Endodermal cell (in vitro differentiated cells): ENCODE measurements around the gene TCF4. TPM values are rescaled to one million over a fixed set of nuclear protein-coding genes. Genes with fewer than 3 reads are reported as not detected.

Experiments
- DNase-seq: peaks from one replicate; pipeline ENCODE4 v3.0.0-alpha.2; 2017
- H3K27ac ChIP-seq: 2 replicates; pipeline ENCODE4 v1.5.1; 2013; ENCODE audit warnings: mild to moderate bottlenecking, low read depth, low read length, moderate library complexity
- H3K27me3 ChIP-seq: 2 replicates; pipeline ENCODE4 v1.6.1; 2013; ENCODE audit warnings: mild to moderate bottlenecking, low read length, moderate library complexity; ENCODE audit not compliant: insufficient read depth, control insufficient read depth, poor library complexity, severe bottlenecking
- H3K36me3 ChIP-seq: 2 replicates; pipeline ENCODE4 v1.7.0; 2013; ENCODE audit warnings: mild to moderate bottlenecking, low read length, moderate library complexity; ENCODE audit not compliant: control insufficient read depth, insufficient read depth
- H3K4me1 ChIP-seq: one replicate; pipeline ENCODE4 v1.7.0; 2013; ENCODE audit warnings: low read length; ENCODE audit not compliant: control insufficient read depth, insufficient read depth
- H3K4me3 ChIP-seq: 2 replicates; pipeline ENCODE4 v1.5.1; 2013; ENCODE audit warnings: mild to moderate bottlenecking, low read length, moderate library complexity
- H3K9ac ChIP-seq: 2 replicates; pipeline ENCODE4 v1.6.1; 2013; ENCODE audit warnings: mild to moderate bottlenecking, low read length, moderate library complexity; ENCODE audit not compliant: poor library complexity, severe bottlenecking; ENCODE audit errors: extremely low read depth
- H3K9me3 ChIP-seq: 2 replicates; pipeline ENCODE4 v1.6.1; 2013; ENCODE audit warnings: mild to moderate bottlenecking, low read length, moderate library complexity; ENCODE audit not compliant: control insufficient read depth
- H3K27ac Mint-ChIP-seq: 2 replicates; pipeline ENCODE4 v1.8.0; 2020; ENCODE audit warnings: mixed read lengths
- H3K27me3 Mint-ChIP-seq: 2 replicates; pipeline ENCODE4 v1.8.0; 2021; ENCODE audit warnings: mild to moderate bottlenecking, mixed read lengths; ENCODE audit not compliant: insufficient read depth
- H3K36me3 Mint-ChIP-seq: 2 replicates; pipeline ENCODE4 v1.8.0; 2020; ENCODE audit warnings: low read depth, mixed read lengths
- H3K4me1 Mint-ChIP-seq: 2 replicates; pipeline ENCODE4 v1.8.0; 2020; ENCODE audit warnings: mixed read lengths
- H3K4me3 Mint-ChIP-seq: 2 replicates; pipeline ENCODE4 v1.8.0; 2020; ENCODE audit warnings: mild to moderate bottlenecking, moderate library complexity, mixed read lengths
- H3K9me3 Mint-ChIP-seq: 2 replicates; pipeline ENCODE4 v1.8.0; 2020; ENCODE audit warnings: mild to moderate bottlenecking, mixed read lengths
- WGBS, 2 experiments: methylation state at CpG; one replicate each; pipeline versions ENCODE4 v1.1.5 to v1.1.7; 2013; ENCODE audit warnings: missing lambda C conversion rate in 2 of 2, mixed read lengths in 1 of 2; ENCODE audit not compliant: insufficient coverage in 1 of 2, insufficient read length in 1 of 2; 5-methylcytosine and 5-hydroxymethylcytosine counted together
- total RNA-seq, 2 donors: library from RNA; stranded (reverse); fragmentation: NEBNext Ultra II Directional in 1 of 2; extraction: Animal tissue kit (Norgen Biotek cat#: 25700) in 1 of 2; gene quantifications; 2 replicates in 1 of 2; 3 replicates in 1 of 2; pipeline ENCODE4 v1.2.1, GENCODE V29; 2021
- TF ChIP-seq, protein P1 (sequence below): fragments of 200-600 bp; sonication (generic); conservative IDR thresholded peaks from 2 replicates; pipeline ENCODE4 v1.5.0; 2021; ENCODE audit warnings: antibody characterized with exemption, mild to moderate bottlenecking

Gene TCF4
- total RNA-seq, 2 donors from 2014 or later, result 40.4 to 58.5 TPM

DNA sequence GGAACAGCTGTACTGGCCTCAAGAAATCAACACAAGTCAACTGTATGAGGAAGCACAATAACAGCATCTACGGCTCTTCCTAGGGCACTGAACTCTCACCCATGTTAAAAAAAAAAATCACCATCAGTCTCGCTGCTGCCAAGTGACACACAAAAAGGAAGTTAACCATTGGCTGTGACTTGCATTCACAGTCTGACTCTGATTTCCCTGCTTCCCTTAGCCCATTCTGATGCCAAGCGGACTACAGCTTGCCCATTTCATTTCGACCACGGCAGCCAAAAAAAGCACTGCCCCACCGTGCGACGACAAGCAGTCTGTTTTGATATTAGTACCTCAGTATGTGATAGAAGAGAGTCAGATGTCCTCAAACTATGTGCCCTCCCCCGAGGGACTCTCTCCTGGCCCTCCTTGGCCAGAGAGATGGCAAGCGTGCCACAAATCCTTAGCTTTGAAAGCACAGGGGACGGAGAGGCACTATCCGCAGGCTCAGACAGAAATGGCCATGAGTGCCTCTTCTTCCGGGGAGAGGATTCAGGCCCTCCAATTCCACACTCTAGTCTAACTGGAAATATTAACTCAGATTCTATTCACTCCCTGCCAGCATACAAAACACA lies 250.0 kb downstream of the TCF4 start:
- no peaks in the 10 kb centered on the region for H3K36me3 Mint-ChIP-seq
- H3K27ac Mint-ChIP-seq, result peak overlapping the region; percentile 70
- Histone ChIP-seq H3K27me3 (no peaks in the 10 kb centered on the region), H3K9me3 (no peaks in the 10 kb centered on the region), H3K36me3 (no peaks in the 10 kb centered on the region), H3K27ac (no peak overlapping the region), H3K4me1 (no peaks in the 10 kb centered on the region), H3K4me3 (no peak overlapping the region), H3K9ac (no peak overlapping the region)
- peaks cover 10% of the 10 kb centered on the region for H3K4me1 Mint-ChIP-seq
- H3K9me3 Mint-ChIP-seq, result no peaks in the 10 kb centered on the region
- WGBS, 2 experiments, result 87 to 88% methylated on average over 3 to 13 of the region's 13 CpGs
- TF ChIP-seq, protein P1, sequence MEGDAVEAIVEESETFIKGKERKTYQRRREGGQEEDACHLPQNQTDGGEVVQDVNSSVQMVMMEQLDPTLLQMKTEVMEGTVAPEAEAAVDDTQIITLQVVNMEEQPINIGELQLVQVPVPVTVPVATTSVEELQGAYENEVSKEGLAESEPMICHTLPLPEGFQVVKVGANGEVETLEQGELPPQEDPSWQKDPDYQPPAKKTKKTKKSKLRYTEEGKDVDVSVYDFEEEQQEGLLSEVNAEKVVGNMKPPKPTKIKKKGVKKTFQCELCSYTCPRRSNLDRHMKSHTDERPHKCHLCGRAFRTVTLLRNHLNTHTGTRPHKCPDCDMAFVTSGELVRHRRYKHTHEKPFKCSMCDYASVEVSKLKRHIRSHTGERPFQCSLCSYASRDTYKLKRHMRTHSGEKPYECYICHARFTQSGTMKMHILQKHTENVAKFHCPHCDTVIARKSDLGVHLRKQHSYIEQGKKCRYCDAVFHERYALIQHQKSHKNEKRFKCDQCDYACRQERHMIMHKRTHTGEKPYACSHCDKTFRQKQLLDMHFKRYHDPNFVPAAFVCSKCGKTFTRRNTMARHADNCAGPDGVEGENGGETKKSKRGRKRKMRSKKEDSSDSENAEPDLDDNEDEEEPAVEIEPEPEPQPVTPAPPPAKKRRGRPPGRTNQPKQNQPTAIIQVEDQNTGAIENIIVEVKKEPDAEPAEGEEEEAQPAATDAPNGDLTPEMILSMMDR, result no peak
- no peak for DNase-seq
- no peaks in the 10 kb centered on the region for H3K27me3 Mint-ChIP-seq
- H3K4me3 Mint-ChIP-seq, result no peak overlapping the region

DNA sequence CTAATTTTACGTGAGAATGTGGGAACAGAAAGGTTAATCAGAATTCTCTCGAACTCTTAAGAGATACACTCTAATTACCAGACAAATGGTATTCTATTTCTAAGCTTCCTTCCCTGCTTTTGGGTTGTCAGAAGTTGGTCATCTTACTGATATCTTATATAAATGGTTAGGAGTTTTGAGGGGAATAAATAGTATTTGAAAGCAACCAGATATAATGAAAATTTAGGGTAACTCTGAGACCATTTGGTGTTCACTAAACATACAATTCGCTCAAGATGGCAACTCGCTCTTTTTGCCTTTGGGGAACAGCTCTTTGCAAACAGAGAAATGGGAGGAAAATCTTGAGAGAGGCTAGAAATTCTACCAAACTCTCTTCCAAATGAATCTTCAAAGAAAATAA lies 250.9 kb downstream of the TCF4 start:
- Histone ChIP-seq H3K9me3 (no peaks in the 10 kb centered on the region), H3K4me1 (no peaks in the 10 kb centered on the region), H3K4me3 (no peak overlapping the region), H3K27ac (no peak overlapping the region), H3K9ac (no peak overlapping the region), H3K36me3 (no peaks in the 10 kb centered on the region), H3K27me3 (no peaks in the 10 kb centered on the region)
- Mint-ChIP-seq H3K4me1 (peaks cover 10% of the 10 kb centered on the region), H3K36me3 (no peaks in the 10 kb centered on the region), H3K9me3 (no peaks in the 10 kb centered on the region), H3K27me3 (no peaks in the 10 kb centered on the region), H3K27ac (no peak overlapping the region), H3K4me3 (no peak overlapping the region)
- 89 to 97% methylated on average over 2 to 4 of the region's 4 CpGs for WGBS, 2 experiments
- TF ChIP-seq, protein P1, result no peak
- no peak for DNase-seq

DNA sequence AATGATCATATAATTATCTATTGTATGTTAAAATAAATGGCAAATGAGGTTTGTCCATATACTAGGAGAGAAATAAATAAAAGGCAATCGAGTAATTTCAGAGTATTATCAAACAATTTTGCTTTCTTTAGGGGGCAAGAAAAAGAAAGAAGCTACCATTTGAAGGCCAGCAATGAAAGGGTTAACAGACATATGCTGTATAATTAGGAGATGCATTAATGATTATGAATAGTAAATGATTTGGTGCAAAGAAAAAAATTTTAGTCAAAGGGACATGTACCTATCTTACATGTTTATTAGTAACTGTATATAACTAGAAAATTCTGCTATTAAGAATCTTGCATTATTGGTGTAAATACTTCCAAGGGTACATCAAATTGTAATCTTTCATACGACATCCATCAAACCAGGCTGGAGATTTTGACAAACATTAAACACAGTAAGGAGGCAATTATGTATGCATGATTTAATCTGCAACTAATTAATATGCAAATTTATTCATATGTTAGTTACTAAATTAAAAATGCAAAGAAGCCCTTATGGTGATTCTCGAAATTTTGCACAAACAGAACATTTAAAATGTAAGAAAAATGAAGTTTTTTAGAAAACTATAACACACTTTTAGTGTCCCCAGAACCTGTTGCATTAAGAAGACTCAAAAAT lies 251.4 kb downstream of the TCF4 start:
- 88 to 92% methylated on average over 1 to 2 of the region's 3 CpGs for WGBS, 2 experiments
- no peaks in the 10 kb centered on the region for H3K4me1 ChIP-seq
- no peak overlapping the region for H3K27ac Mint-ChIP-seq
- no peaks in the 10 kb centered on the region for H3K36me3 ChIP-seq
- H3K36me3 Mint-ChIP-seq, result no peaks in the 10 kb centered on the region
- H3K4me3 ChIP-seq, result no peak overlapping the region
- H3K4me1 Mint-ChIP-seq, result peaks cover 11% of the 10 kb centered on the region
- no peaks in the 10 kb centered on the region for H3K9me3 ChIP-seq
- H3K9ac ChIP-seq, result no peak overlapping the region
- H3K4me3 Mint-ChIP-seq, result no peak overlapping the region
- H3K9me3 Mint-ChIP-seq, result no peaks in the 10 kb centered on the region
- TF ChIP-seq, protein P1, result no peak
- no peaks in the 10 kb centered on the region for H3K27me3 Mint-ChIP-seq
- no peak overlapping the region for H3K27ac ChIP-seq
- DNase-seq, result no peak
- no peaks in the 10 kb centered on the region for H3K27me3 ChIP-seq
